DMS53 treated with DMSO at 0.1 percent for 48 hours (cell line): Measurements from ENCODE around the gene GPHN.

Experiments used
- DNase-seq: peaks from one replicate; lab custom pipeline; 2025; ENCODE audit not compliant: unreplicated experiment; lab: John Stamatoyannopoulos, UW

Gene GPHN

DNA sequence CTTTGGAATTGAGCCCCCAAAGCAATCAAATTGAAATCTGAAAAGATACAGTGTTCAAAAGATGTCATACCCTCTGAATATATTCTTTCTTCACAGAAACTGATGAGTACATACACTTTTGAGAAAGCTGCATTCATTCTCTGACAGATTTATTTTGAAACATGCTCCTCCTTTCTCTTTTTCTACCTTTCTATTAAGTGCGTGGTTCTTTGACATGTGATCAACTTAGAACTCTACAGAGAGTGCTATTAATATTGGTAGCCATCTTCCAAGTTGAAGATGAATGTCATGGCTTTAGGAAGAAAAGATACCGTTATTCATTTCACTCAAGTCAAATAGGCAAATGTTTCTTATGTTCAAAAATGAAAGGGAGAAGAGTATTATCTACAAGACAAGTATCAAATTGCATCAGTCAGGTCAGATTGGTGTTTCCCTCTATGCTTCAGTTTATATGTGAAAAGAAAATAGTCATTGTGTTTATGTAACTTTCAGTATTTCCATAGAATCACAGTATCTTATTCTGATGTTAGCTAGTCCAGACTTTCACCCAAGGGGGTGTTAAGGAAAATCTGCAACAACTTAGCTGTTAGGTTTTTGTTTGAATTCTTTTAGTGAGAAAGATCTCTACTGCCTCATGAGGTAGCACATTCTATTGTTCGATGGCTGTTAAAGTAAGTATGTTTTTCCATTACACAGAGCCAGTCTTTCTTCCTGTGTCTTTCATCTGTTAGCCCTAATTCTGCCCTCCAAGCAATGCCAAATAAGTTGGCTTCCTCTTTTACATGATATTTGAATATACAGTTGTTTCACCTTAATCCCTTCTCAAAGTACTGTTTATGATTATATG lies 625.9 kb downstream of the GPHN start:
- no peak for DNase-seq

DNA sequence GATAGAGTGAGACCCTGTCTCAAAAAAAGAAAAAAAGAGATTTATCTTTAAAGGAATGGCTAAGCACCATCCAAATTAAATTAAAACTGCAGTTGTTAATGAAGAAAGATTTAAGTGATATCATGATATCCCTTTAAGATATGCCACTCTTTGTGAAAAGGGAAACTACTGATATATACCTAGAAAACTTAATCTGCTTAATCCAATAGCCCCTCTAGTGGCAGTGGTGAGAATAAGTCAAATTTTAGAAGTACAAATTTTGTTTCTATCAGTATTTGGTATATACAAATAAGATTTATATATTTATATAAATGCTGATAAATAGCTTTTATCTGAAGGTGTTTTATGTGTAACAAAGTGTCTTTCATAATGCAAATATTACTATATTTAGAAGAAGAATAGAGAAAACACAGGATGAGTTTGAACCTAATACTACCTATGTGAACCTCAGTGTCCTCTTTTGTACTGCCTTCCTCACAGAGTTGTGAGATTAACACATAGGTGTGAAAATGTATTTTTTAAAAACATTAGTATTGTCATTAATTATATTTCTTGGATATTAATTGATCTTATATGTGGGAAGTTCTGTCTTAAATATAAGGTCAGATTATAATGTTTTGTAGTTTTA lies 629.9 kb downstream of the GPHN start:
- DNase-seq, result no peak

DNA sequence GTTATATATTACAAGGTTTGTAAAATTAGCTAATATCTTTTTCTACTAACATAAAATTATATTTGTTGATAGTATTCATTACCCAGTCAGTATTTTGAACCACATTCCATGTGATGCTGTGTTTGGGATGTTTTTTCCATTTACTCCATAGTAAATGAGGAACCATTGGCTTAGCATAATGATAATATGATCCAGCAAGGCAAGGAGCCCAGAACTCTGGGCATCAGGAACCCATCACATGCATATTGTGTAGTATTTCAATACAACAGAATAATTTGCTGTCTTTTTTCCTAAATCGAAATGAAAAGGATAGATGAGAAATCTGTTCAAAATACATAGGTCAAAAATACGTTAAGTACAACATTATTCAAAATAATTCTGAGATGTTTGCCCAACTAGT lies 632.6 kb downstream of the GPHN start:
- DNase-seq, result no peak

DNA sequence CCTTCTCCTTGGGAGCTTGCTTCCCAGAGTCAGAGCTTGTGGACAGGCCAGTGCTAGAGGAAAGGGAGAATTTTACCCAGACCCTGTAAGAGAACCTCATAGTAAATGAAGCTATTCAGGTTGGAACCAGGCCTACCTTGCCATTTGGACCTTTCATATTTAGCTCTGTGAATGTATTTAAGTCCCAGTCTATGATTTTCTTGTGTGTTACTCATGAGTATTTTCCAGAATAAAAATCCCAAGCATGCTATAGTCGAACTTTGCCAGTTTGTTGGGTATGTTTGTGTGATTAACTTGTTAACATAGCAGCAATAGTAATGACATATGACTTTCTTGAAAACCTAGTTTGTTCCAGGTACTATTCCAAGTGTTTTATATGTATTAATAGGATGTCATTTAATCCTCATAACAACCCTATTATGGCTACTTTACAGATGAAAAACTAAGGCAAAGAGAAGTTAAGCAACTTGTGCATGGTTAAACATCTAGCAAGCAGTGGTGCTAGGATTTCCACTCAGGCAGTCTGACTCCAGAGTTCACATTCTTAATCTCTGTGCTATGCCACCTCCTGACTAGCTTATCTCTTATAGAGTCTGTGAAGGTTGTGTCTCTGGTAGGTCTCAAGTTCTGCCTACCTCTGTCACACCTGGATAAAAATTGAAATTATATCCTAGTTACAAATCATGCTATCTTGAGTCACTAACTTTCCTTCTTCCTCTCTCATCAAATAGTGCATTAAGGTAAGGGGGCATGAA lies 633.4 kb downstream of the GPHN start:
- DNase-seq, result no peak

DNA sequence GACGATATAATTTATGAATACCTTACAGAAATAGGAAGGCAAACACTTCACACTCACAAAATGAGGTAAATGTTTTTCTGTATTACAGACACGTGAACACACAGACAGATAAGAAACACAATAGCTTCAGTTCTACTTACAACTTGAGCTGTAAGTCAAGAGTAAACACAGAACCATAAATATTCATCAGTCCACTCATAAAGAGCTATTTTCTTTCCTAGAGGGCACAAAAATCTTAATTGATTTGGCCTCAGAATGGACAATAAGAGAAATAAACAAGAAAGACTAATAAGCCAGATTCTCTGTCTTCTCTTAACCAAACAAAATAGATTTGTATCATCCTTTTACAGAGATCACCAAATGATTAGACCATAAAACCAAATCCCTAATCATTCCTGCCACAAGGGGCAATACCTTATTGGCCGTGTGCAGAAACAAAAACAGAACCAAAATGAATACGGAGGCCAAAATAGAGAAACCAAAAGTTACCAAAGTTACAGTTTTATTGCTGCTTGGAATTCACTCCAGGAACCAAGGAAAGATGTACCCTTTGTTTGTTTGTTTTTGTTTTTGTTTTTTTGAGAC lies 643.2 kb downstream of the GPHN start:
- no peak for DNase-seq

DNA sequence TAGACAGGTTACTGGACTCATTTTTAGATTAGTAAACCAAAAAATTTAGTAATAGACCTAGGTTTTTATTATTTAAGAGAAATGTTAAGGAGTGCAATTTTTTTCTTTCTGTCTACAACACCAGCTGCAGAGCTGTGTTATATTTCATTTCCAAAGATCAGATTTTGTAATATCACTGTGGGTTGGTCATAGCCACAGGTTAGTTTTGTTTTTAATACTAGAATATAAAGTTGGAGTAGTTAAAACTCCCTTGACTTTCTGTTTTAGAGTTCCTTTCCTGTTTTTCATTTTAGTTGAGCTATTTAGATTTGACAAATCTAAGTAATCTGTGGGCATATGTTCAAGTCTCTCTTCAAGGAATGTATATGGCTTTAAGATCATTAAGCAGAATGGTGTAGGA lies 650.6 kb downstream of the GPHN start:
- no peak for DNase-seq

DNA sequence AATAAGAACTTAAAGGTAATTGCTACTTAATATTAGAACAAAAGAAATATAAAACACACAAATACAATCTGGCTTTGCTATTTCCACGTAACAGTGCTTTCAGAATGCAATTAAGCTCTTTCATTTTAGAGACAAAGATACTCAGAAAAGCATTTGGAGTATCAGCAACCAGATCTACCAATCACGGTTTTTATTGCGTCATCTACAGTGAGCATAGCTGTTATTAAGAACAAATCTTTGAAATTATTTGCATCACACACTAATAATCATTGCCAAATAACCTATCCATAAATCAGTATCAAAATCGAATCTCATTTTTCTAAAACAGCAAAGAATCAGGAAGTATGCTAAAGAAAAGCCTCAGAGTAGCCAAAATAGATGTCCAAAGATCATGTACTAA lies 654.4 kb downstream of the GPHN start:
- no peak for DNase-seq

DNA sequence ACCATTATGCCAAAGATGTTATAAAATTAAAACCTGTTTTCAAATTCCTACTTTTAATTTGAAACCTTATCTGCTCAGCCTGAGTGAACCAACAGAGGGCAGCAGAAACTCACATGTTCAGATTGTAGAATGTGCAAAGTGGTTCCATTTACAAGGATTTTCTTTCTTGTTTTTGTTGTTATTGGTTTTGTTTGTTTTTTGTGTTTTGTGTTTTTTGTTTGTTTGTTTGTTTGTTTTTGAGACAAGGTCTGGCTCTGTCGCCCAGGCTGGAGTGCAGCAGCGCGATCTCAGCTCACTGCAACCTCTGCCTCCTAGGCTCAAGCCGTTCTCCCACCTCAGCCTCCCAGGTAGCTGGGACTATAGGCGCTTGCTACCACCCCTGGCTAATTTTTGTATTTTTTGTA lies 658.5 kb downstream of the GPHN start:
- DNase-seq, result no peak

DNA sequence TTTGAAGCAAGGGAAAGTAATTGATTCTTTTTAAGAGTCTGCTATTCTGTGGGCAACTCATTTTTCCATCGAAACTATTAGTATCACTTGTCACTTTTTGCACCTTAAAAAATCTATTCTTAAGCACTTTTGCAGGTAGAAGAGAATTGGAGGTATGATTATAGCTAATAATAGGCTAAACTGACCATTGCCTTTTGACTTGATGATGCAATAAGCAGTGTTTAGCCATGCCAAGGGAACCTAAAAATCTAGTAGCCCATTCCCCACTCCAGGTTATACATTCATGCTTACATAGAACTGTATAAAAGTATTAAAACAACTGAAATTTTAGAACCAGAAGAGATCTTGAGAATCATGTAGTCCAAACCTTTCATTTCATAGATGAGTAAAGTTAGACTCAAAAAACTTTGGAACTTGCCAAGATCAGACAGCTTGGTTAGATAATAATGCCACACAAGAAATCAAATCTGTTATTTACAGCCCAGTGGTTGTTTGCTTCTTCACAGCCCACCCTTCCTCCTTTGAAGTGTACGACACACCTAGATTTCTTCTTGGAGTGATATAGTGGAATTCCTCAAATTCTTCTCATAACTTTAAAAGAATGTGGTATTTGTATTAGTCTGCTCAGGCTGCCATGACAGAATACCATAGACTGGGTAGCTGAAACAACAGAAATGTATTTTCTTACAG lies 659.6 kb downstream of the GPHN start:
- no peak for DNase-seq

DNA sequence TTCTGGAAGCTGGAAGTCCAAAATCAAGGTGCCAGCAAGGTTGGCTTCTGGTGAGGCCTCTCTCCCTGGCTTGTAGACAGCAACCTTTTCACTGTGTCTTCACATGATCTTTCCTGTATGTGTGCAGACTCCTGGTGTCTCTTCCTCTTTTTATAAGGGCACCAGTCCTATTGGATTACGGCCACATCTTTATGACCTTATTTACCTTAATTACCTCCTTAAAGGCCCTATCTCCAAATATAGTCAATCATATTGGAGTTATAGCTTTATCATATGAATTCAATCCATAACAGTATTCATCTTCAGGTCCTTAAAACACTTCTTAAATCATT lies 660.1 kb downstream of the GPHN start:
- no peak for DNase-seq

DNA sequence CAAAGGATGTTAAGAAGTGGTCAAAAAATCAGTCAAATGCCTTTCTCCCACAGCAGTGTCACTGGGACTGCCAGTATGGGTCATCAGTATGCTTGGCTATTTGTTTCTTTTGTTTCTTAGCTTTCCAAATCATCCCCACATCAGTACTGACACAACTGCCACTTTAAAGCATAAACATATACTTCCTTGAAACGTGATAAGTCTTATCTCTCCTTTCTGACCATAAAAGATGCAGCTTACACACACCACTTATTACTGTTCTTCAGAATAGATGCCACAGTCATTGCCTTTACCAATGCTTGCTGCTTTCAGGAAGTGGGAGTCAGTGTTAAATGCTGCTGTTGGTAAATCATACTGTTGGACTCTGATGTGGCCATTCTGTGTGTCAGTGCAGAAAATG lies 662.7 kb downstream of the GPHN start:
- no peak for DNase-seq

DNA sequence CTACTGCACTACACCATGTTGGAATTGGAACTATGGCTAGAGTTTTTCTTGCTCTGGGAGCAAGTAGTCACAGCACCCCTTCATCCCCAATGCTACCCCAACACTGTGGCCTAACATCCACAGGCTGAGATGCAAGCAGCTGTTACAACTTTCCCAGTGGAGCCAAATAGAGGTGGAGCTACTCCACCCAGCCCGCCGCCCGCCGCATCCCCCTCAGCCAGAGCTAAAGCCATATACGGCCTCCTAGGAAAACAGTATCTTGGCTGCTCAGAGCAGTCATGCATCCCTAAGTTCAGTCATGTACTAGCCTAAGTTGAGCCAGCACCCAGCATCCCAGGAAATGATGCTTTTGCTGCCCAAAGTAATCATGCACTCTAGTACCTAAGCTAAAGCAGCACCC lies 664.1 kb downstream of the GPHN start:
- no peak for DNase-seq

DNA sequence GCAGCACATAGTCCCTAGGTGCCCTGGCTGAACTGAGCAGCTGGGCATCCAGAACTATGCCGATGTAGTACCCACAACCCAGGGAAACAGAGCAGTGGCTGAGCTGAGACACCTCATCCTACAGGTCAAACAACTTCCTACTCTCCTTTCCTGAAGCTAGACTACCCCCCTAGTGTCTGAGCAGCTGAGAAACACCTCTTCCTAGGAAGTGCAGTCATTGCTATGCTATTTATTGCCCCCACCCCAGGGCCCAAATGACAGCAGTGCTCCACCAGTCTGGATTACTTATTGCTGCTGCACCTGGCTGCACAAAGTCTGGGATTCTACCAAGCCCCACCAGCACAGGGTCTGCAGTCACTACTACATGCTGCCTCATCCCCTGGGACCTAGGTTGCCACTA lies 664.6 kb downstream of the GPHN start:
- DNase-seq, result no peak

DNA sequence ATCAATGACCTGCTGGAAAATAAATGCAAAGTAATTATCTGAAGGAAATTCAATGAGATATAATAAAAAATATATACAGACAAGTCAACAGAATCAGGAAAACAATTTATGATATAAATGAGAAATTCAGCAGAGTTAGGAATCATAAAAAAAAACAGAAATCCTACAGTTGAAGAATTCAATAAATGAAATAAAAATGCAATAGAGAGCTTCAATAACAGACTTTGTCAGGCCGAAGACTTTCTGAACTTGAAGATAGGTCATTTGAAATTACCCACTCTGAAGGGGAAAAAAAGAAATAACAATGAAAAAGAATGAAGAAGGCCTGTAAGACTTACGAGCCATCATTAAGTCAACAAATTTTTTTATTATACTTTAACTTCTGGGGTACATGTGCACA lies 665.8 kb downstream of the GPHN start:
- DNase-seq, result no peak

DNA sequence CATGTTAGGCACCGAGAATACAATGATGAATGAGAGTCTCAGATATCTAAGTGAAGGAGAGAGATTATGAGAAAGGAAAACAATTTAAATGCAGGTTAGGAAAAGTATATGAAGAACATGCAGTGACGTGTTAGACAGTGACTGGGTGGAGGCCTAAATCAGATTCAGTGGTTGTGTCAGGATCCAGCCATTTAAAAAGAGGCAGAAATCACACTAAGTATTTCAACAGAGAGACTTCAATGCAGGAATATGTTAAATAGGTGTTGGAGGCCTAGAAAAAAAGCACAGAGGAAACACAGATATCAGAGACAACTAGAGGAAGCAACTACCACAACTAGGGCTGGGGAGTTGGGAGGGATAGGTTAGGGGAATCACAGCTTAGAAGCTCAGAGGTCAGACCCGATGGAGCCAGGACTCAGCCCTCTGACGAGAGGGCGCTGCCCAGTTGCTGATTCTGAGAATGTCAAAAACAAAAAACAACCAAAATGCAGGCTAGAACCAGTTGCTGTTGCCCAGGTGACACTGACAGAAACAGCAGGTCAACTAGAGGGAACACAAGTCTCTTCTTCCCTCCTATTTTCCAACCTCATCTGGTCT lies 678.3 kb downstream of the GPHN start:
- no peak for DNase-seq

DNA sequence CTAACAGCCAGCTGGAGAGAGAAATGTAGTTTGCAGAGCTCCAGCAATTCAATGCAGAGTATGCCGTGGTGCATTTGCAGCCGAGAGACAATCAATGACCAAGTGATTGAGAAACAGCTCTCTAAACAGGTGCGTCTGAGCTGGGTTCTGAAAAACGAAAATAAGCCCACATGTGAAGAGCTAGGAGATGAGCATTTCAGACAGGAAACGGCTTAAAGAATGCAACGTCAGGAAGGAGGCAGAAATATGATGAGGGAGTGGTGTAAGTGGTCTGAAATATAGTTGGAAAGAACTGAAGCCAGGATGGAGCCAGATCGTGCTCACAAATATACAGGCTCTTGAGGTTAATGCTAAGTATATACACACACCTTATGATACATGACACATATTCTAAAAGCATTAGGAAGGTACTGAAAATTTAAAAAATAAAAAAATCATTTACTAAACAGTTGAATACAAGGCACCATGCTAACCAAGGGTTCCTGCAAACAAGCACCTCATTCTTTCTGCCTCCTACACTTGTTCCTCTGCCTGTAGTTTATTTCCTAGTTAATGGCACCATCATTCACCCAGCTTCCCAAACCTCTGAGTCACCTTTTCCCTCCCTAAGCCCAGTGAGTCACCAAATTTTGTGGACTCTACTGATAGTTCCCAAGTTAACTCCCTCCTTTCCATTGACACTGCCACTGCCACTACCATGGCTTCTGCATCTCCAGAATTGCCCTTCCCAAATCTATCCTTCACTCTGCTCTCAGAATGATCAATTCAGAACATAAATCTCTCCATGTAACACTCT lies 679.0 kb downstream of the GPHN start:
- DNase-seq, result no peak

DNA sequence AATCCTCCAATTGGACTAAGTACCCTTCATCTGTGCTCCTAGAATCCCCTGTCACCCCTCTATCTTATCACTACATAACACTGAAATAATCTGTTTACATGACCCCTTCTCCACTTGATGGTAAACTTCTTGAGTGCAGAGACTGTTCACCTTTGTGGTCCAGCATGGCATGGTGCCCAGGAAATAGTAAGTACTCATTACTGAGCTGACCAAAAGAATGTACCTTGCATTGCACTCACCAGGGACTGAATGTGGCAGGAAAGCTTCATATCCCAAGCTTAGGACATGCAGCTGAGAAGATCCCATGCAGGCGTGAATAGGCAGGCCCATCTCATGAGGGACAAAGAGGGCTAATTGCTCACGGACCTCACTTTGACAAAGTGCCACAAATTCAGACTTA lies 679.9 kb downstream of the GPHN start:
- DNase-seq, result no peak

DNA sequence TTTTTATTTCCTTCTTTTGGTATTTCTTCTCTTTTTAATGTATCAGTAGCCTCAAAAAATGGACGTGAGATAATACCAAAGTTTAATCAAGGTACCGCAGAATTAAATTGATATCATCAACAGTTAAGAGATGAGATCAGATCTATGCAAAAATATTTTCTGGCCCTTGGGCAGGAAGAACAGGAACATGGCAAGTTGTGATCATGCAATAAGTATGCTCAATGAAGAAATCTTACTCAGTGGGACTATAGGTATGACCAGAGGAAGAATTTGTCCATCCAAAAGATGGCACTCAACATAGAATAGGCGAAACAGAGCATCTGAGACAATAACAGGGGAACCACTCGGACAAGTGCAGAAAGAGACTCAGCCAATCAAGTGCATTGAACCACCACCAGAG lies 680.4 kb downstream of the GPHN start:
- DNase-seq, result no peak

DNA sequence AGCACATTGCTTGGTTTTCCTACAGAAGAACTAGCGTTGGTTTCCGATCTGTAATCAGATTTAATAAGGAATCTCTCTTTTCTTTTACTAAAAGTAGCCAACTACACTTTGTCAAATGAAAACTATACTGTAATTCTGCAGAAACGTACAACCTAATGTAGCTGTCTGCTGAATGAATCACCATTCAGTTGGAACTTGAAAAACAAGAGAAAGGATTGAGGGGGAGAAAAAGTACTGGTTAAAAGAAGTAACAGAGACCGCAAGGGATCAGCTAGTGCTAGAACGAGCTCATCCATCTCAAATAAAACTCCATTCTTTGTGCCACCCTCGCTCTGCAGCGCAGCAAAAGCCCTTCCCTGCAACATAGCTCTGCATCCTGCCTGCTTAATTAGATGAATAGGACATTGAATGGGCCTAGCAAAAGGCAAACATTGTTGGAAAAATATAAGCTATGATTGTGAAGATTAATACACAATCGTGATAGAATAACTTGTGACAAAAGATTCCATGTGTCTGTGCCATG lies 683.9 kb downstream of the GPHN start:
- no peak for DNase-seq

DNA sequence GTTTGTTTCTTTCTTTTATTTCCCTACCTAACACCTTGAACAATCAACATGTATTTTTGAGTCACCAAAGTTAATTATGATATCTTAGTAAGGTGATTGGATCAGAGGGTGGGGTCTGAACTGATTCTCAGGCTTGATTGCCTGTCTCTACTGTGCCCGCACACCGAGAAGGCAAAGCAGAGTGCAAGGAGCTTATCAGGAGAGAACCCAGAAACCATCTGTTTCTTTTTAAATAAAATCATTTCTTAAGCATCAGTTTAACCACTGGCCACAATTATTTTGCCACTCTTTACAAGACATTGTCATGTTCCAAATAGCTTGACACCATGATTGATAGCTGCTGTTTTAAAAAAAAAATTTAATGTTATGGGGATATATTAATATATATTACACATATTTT lies 684.4 kb downstream of the GPHN start:
- no peak for DNase-seq
